Measurements from ENCODE around the gene SLC5A3. TPM values are rescaled to one million over a fixed set of nuclear protein-coding genes. Genes with fewer than 3 reads are reported as not detected.

SLC5A3 gene
- total RNA-seq, 3 donors from 2014 or later, result 10.1 to 12.4 (median 11.6) TPM

DNA sequence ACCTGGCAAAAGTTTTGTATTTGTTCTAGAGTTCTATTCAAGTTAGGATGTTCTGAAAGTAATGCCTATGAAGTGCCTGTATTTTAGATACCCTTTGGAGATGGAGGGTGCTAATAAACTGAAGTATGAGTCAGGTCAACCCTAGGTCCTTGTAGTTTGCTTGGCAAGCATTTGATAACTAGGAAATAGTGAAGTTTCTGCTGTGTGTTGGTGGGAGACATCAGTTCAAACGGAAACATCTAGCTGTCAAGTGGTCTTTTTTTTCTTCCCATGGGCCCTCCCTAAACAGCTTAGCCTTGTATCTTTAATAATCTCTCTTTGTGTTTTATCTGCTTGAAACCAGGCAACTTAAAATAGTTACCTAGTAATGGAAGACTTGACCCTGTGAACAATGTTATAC lies 4.5 kb downstream of the SLC5A3 start:
- Mint-ChIP-seq H3K36me3 (ENCODE audit: insufficient read depth) (peaks cover 55% of the 10 kb centered on the region), H3K4me1 (ENCODE audit: low read depth) (peaks cover 82% of the 10 kb centered on the region), H3K4me3 (peak overlapping the region; percentile 63), H3K9me3 (no peaks in the 10 kb centered on the region), H3K27me3 (ENCODE audit: low read depth) (no peaks in the 10 kb centered on the region)
- DNase-seq (no peak), ATAC-seq (no peak)

DNA sequence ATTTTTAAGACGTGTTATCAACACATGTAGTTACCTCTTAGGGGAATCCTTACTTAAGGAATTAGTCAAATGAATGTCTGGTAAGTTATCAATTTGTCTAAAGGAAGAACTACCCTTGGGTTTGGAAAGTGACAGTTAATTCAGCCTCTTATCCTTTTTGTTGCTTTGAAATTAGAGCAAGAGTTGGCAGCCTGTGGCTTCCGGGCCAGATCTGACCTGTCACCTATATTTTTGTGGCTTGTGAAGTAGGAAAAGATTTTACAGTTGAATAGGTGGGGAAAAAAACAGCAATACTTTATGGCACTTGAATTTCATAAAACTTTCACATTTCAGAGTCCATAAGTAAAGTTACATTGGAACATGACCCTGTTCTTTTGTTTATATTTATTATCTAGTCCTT lies 5.5 kb downstream of the SLC5A3 start:
- H3K9me3 Mint-ChIP-seq, result no peaks in the 10 kb centered on the region
- H3K36me3 Mint-ChIP-seq (ENCODE audit: insufficient read depth), result peaks cover 61% of the 10 kb centered on the region
- ATAC-seq, result no peak
- peak overlapping the region; percentile 63 for H3K4me3 Mint-ChIP-seq
- peaks cover 92% of the 10 kb centered on the region for H3K4me1 Mint-ChIP-seq (ENCODE audit: low read depth)
- no peak for DNase-seq
- H3K27me3 Mint-ChIP-seq (ENCODE audit: low read depth), result no peaks in the 10 kb centered on the region

DNA sequence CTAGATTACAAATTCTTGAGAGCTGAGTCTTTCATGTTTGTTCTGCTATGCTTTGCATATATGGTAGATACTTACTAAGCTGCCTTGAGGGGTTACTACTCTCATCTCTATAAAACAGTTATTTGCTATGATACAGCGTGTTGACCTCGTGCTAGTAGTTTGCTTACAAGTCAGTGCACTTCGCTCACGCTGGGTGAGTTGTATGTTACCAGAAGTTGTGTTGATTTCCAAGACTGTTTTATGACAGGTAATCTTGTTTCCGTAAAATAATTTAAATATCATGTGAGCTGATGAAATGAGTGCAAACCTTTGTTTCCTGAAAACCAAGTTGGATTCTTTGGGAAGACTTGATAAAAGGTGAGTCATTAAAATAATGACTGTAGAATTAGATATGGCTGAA lies 7.3 kb downstream of the SLC5A3 start:
- DNase-seq, result no peak
- H3K27me3 Mint-ChIP-seq (ENCODE audit: low read depth), result no peaks in the 10 kb centered on the region
- peaks cover 90% of the 10 kb centered on the region for H3K4me1 Mint-ChIP-seq (ENCODE audit: low read depth)
- H3K36me3 Mint-ChIP-seq (ENCODE audit: insufficient read depth), result peaks cover 58% of the 10 kb centered on the region
- ATAC-seq, result no peak
- H3K9me3 Mint-ChIP-seq, result no peaks in the 10 kb centered on the region
- no peak overlapping the region for H3K4me3 Mint-ChIP-seq

DNA sequence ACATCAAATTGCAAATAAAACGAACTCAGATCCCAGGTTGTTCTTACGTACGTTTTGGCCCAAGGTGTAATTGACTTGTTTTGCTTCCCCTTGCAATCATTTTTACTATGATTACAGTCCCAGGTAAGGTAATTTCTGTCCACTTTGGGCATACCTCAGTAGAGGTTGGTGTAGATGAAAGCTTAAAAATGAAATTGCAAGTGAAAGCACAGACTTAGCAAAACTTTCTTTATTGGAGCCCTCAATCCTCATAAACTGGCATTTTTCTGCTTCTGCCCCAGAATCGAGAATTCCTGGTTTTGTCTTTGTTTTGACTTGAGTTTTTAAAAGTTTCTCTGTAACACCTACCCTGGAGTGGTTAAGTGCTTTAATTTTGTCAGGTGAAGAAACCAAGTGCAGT lies 9.4 kb downstream of the SLC5A3 start:
- Mint-ChIP-seq H3K4me3 (no peak overlapping the region), H3K36me3 (ENCODE audit: insufficient read depth) (peaks cover 50% of the 10 kb centered on the region), H3K27me3 (ENCODE audit: low read depth) (no peaks in the 10 kb centered on the region), H3K4me1 (ENCODE audit: low read depth) (peaks cover 71% of the 10 kb centered on the region), H3K9me3 (no peaks in the 10 kb centered on the region)
- DNase-seq, result no peak
- no peak for ATAC-seq

DNA sequence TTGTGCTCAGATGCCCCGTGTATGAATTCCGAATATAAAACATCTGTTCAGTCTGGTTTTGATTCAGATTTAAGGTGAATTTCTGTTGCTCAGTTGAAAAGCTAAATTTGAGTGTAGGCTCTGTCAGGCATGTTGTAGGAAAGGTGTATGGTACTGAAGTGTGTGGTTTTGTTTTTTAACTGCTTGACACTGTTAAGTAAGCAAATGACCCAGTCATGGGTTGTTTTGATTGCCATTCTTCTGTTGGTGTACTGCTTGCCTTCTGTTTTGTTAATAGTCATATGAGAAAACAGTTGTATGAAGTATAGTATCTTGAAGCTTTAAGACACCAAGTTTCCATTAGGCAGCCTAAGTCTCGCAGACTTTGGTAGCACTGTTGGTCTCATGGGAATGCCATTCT lies 10.0 kb downstream of the SLC5A3 start:
- Mint-ChIP-seq H3K4me3 (no peak overlapping the region), H3K36me3 (ENCODE audit: insufficient read depth) (peaks cover 46% of the 10 kb centered on the region), H3K9me3 (no peaks in the 10 kb centered on the region), H3K4me1 (ENCODE audit: low read depth) (peaks cover 65% of the 10 kb centered on the region), H3K27me3 (ENCODE audit: low read depth) (no peaks in the 10 kb centered on the region)
- DNase-seq (no peak), ATAC-seq (no peak)

DNA sequence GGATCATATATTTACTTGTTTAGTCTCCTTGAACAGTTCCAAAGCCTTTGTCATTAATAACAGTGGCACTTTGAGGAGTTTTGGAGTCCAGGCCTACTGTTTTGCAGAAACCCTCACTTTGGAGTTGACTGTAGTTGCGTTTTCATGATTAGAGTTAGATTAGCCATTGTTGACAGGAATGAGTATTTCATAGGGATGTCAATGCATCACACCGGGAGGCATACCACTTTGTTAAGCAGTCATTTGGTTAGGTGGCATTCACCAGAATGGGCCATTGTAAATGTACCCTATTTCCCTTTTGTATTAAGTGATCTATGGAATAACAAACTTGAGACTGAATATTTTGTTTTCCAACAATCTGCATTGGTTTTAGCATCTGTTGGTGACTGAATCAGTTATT lies 11.8 kb downstream of the SLC5A3 start:
- H3K27me3 Mint-ChIP-seq (ENCODE audit: low read depth), result no peaks in the 10 kb centered on the region
- H3K4me1 Mint-ChIP-seq (ENCODE audit: low read depth), result peaks cover 56% of the 10 kb centered on the region
- H3K4me3 Mint-ChIP-seq, result no peak overlapping the region
- no peaks in the 10 kb centered on the region for H3K9me3 Mint-ChIP-seq
- ATAC-seq (no peak), DNase-seq (no peak)
- H3K36me3 Mint-ChIP-seq (ENCODE audit: insufficient read depth), result peaks cover 35% of the 10 kb centered on the region

DNA sequence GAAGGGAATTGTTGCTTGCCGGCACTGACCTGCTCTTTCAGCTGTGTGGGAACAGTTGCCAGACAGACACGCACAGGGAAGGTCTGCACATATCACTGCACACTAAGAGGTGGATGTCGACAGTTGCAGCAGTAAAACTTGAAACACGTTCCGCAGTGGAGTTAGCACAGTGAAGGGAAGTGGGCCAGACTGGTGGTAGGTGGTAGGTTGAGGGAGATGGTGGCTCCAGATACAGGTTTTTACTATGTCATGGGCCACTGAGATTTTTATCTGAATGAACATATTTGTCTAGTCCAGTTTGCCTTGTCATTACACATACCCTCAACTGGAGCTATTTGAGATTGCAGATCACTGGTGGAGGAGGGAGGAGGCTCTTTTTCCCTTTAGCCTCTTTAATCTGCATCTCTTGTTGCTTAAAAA lies 13.5 kb downstream of the SLC5A3 start:
- H3K4me1 Mint-ChIP-seq (ENCODE audit: low read depth), result peaks cover 54% of the 10 kb centered on the region
- no peaks in the 10 kb centered on the region for H3K27me3 Mint-ChIP-seq (ENCODE audit: low read depth)
- peak; percentile 33 to 43 for ATAC-seq
- H3K4me3 Mint-ChIP-seq, result no peak overlapping the region
- peaks cover 21% of the 10 kb centered on the region for H3K36me3 Mint-ChIP-seq (ENCODE audit: insufficient read depth)
- no peak for DNase-seq
- H3K9me3 Mint-ChIP-seq, result no peaks in the 10 kb centered on the region

DNA sequence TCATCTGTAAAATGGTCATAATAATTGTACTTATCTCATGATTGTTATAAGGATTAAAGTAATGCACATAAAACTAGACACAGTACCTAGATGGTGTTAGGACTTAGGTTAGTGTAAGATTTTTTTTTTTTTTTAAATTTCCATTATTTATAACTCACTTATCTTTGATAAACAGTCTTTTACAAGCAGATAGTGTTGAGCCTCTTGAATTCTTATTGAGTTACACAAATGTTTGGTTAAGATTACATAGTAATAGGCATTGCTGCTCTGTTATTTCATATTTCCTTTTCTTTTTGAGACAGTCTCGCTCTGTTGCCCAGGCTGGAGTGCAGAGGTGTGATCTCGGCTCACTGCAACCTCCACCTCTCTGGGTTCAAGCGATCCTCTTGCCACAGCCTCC lies 15.4 kb downstream of the SLC5A3 start:
- Mint-ChIP-seq H3K9me3 (no peaks in the 10 kb centered on the region), H3K4me3 (no peak overlapping the region), H3K36me3 (ENCODE audit: insufficient read depth) (peaks cover 10% of the 10 kb centered on the region), H3K27me3 (ENCODE audit: low read depth) (no peaks in the 10 kb centered on the region), H3K4me1 (ENCODE audit: low read depth) (peaks cover 50% of the 10 kb centered on the region)
- DNase-seq, result no peak
- no peak for ATAC-seq

DNA sequence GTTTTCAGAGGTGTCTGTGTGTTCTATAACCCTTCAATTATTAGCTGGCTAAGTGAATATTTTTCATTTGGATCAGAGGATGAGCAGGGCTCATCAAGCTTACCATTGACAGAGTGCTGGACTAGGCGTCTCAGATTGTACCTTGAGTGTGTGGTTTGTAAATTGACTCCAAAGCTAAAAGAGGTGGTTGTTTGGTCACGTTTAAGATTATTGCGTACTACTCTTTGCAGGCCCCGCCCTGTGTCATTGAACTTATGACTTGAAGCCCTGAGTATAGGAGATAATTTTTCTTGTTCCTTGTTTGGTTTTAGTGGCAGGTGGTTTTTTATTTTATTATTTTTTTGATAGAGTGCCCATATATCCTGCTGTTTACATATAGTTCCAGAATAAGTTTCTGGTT lies 17.7 kb downstream of the SLC5A3 start:
- ATAC-seq (no peak), DNase-seq (no peak)
- Mint-ChIP-seq H3K36me3 (ENCODE audit: insufficient read depth) (peaks cover 21% of the 10 kb centered on the region), H3K4me1 (ENCODE audit: low read depth) (peaks cover 44% of the 10 kb centered on the region), H3K27me3 (ENCODE audit: low read depth) (no peaks in the 10 kb centered on the region), H3K4me3 (no peak overlapping the region), H3K9me3 (no peaks in the 10 kb centered on the region)

DNA sequence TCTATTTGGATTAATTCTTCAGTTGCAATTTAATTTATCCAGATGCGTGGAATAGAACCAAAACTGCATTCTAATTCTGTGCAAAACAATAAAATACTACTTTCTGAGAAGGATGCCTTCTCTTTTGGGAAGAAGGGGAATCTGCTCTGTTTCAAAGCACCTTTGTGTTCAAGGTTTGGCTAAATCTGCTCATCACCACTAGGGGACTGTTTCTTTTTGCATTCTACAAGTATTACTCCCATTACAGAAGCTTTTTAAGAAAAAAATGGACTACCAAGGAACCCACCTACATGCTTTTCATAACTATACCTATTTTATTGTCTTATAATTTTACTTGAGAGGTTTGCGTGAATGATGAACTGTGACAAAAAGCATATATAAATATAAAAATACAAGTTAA lies 18.2 kb downstream of the SLC5A3 start:
- no peak overlapping the region for H3K4me3 Mint-ChIP-seq
- DNase-seq (no peak), ATAC-seq (no peak)
- no peaks in the 10 kb centered on the region for H3K27me3 Mint-ChIP-seq (ENCODE audit: low read depth)
- H3K36me3 Mint-ChIP-seq (ENCODE audit: insufficient read depth), result peaks cover 27% of the 10 kb centered on the region
- H3K4me1 Mint-ChIP-seq (ENCODE audit: low read depth), result peaks cover 45% of the 10 kb centered on the region
- no peaks in the 10 kb centered on the region for H3K9me3 Mint-ChIP-seq

DNA sequence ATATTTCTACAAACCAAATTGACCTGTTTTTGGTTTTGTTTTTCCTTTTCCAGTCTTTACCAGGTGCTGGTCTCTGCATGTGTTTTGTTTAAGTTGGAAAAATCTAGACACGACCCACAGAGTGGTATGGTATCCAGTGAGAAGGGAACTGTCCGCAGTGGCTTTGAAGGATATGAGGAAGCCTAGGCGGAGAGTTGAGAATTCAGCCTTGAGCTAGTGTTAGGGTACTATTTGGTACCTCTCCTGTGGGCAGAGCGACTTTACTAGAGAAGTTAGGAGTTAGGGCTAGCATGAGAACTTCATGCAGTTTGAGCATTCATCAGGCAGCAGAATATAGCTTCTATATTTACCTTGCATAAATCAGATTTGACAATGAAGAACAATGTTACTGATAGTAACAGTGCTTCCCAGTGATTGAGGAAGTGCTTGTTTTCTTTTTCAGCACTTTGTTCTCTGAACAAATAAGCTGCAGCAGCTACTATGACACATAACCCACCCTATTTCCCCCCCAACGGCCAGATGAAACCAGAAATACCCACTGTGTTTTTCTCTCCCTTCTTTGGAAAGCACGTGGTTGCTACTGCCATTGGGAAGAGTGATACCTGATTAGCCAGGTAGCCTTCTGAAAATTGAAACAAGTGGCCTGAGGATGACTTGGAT lies 19.0 kb downstream of the SLC5A3 start:
- Mint-ChIP-seq H3K36me3 (ENCODE audit: insufficient read depth) (peaks cover 34% of the 10 kb centered on the region), H3K4me1 (ENCODE audit: low read depth) (peaks cover 53% of the 10 kb centered on the region)
- ATAC-seq, result peak; percentile 54 to 64

DNA sequence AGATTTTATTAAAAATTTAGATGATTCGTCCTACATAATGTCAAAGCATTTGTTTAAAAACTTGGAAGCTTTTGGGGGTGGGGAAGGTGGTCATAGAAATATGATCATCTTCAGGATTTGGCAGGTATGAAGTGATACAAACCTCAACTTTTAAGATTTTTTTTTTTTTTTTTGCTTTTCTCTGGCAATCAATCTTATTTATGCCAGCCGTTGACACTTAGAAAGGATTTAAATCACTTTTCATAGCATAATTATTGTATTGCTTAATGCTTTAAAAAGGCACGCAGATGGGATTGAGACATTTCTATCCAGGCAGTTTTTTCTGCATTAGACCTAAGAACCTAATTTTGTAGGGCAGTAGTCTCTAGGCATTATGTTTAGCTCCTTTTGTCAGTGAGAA lies 19.7 kb downstream of the SLC5A3 start:
- ATAC-seq (no peak), DNase-seq (no peak)
- Mint-ChIP-seq H3K27me3 (ENCODE audit: low read depth) (no peaks in the 10 kb centered on the region), H3K36me3 (ENCODE audit: insufficient read depth) (peaks cover 39% of the 10 kb centered on the region), H3K9me3 (no peaks in the 10 kb centered on the region), H3K4me1 (ENCODE audit: low read depth) (peaks cover 57% of the 10 kb centered on the region), H3K4me3 (no peak overlapping the region)

More for the DNA sequence above, 19.0 kb downstream of the SLC5A3 start:
- Mint-ChIP-seq H3K27me3 (ENCODE audit: low read depth) (no peaks in the 10 kb centered on the region), H3K9me3 (no peaks in the 10 kb centered on the region), H3K4me3 (no peak overlapping the region)
- no peak for DNase-seq

DNA sequence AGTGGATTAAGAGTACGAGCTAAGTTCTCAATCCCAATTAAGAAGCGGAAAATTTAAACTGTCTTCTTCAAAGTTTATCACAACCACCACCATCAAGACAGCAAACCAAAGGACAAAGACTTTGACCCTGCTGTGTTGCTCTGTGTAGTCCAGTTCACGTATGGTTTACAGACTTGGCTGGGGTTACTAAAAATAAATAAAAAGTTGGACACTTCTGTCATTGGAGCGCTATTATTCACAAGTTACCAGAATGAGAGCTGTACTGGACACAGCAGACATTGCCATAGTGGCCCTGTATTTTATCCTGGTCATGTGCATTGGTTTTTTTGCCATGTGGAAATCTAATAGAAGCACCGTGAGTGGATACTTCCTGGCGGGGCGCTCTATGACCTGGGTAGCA lies 21.6 kb downstream of the SLC5A3 start:
- no peaks in the 10 kb centered on the region for H3K27me3 Mint-ChIP-seq (ENCODE audit: low read depth)
- DNase-seq (no peak), ATAC-seq (no peak)
- peaks cover 45% of the 10 kb centered on the region for H3K36me3 Mint-ChIP-seq (ENCODE audit: insufficient read depth)
- peaks cover 63% of the 10 kb centered on the region for H3K4me1 Mint-ChIP-seq (ENCODE audit: low read depth)
- no peak overlapping the region for H3K4me3 Mint-ChIP-seq
- H3K9me3 Mint-ChIP-seq, result no peaks in the 10 kb centered on the region

DNA sequence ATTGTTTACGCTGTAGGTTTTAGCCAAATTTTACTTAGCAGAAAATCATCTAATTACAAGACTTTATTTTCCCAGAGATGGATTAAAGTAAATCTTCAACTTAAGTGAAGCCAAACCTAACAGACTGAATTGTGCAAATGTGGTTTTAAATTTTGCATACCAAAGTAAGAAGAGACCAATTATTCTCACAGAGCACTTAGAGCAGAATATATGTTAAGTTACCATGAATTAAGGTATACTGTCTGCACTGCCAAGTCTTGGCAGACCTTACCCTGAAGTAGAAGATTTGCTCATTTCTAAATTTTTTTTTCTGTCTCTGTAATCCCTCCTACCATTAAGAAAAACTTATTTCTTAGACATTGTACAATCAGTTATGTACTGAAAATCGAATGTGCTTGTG lies 24.1 kb downstream of the SLC5A3 start:
- ATAC-seq, result no peak
- no peaks in the 10 kb centered on the region for H3K9me3 Mint-ChIP-seq

DNA sequence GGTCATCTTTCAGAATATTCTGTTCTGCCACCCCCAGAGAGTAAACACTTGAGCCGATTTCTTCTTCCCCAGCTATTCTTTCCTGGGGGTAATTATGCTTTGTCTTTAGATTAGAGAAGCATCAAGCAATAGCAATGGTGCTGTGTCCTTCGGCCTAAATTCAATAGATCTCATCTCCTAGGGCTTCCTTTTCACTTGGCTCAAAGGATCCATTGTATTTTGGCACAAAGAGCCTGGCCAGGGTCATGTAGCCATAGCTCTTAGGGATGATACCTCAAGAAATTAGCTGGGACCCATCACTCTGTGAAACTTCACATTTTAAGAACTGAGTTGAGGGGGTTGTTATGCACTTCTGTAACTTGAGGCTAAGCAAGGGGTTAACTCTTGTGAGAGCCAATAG lies 27.0 kb downstream of the SLC5A3 start:
- H3K36me3 Mint-ChIP-seq (ENCODE audit: insufficient read depth), result peaks cover 56% of the 10 kb centered on the region
- H3K4me1 Mint-ChIP-seq (ENCODE audit: low read depth), result peaks cover 68% of the 10 kb centered on the region
- no peaks in the 10 kb centered on the region for H3K9me3 Mint-ChIP-seq
- DNase-seq (no peak), ATAC-seq (no peak)
- H3K4me3 Mint-ChIP-seq, result no peak overlapping the region
- H3K27me3 Mint-ChIP-seq (ENCODE audit: low read depth), result no peaks in the 10 kb centered on the region

More for the DNA sequence above, 24.1 kb downstream of the SLC5A3 start:
- DNase-seq, result no peak
- peaks cover 66% of the 10 kb centered on the region for H3K4me1 Mint-ChIP-seq (ENCODE audit: low read depth)
- H3K36me3 Mint-ChIP-seq (ENCODE audit: insufficient read depth), result peaks cover 54% of the 10 kb centered on the region
- no peak overlapping the region for H3K4me3 Mint-ChIP-seq
- H3K27me3 Mint-ChIP-seq (ENCODE audit: low read depth), result no peaks in the 10 kb centered on the region
